GM21529 (cell line): ENCODE results near the gene ENTPD7.
A peak's percentile ranks its signal among the peaks of the same experiment; 100 is the strongest.

ENCODE experiments used
- ATAC-seq: cut with Tn5 transposase; IDR thresholded peaks from one replicate; pipeline ENCODE4 v1.9.1; 2021; ENCODE audit not compliant: unreplicated experiment

ENTPD7 gene

DNA sequence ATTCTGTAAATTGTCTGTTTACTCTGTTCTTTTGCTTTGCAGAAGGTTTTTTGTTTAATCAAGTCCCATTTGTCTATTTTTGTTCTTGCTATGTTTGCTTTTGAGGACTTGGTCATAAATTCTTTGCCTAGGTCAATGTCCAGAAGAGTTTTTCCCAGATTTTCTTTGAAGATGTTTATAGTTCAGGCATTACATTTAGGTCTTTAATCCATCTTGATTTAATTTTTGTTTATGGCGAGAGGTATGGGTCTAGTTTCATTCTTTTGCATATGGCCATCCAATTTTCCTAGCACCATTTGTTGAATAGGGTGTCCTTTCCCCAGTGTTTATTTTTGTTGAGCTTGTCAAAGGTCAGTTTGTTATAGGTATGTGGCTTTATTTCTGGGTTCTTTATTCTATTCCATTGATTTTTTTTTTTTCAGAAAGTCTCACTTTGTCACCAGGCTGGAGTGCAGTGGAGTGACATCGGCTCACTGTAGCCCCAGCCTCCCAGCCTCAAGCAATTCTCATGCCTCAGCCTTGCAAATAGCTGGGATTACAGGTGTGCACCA, 11.6 kb upstream of the ENTPD7 start:
- ATAC-seq = no peak

DNA sequence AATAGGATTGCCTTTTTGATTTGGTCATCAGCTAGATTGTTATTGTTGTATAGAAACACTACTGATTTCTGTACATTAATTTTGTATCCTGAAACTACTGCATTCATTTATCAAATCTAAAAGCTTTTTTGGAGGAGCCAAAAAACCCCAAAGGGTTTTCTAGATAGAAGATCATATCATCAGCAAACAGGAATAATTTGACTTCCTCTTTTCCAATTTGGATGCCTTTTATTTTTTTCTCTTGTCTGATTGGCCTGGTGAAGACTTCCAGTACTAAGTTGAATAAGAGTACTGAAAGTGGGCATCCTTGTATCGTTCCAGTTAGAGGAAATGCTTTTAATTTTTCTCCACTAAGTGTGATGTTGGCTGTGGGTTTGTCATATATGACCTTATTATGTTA, 10.6 kb upstream of the ENTPD7 start:
- ATAC-seq = no peak

DNA sequence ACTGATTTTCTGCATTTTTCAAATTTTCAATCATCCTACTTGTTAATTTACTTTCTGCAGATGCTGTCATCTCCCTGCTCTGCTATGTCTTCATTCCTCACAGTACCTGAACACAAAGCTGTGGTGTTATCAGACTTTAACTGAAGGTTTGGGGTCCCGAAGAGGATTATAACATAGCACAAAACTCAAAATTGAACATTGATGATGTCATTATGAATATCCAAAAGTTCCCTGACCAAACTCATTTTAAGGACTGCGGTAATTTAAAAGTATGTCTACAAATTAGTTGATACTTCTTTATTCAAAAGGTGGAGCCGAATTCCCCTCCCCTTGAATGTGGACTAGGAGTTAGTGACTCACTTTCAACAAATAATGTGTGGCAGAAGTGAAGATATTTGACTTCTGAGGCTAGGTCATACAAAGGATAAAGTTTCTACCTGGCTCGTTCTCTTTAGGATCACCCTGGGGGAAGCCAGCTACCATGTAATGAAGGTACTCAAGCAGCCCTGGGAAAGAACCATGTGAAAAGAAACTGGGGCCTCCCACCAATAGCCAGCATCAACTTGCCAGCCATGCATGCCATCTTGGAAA, 6.4 kb upstream of the ENTPD7 start:
- no peak for ATAC-seq

DNA sequence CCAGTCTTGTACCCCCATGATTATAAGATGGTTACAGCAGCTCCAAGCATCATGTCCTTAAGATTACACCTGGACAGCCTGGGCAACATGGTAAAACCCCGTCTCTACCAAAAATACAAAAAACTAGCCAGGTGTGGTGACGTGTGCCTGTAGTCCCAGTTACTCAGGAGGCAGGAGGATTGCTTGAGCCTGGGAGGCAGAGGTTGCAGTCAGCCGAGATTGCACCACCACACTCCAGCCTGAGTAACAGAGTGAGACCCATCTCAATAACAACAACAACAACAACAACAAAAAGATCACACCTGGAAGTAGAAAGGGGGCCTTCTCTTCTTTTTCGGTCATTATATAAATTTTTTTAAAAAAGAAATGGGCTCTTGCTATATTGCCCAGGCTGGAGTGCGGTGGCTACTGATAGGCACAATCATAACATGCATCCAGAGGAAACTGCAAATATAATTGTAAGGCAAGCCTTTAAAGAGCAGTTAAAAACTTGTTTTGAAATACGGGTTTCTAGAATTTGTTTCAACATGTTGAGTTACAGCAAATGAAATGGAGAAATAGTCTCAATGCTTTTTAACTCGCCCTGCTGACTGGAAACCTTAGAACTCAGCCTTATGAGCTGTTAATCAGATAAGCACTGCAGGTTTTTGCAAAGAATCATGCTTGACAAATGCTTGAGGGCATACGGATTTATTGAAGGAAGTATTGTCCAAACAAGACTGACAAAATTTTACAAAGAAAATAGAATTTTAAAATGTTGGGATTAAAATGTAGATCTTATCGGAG, 4.7 kb upstream of the ENTPD7 start:
- ATAC-seq = no peak

DNA sequence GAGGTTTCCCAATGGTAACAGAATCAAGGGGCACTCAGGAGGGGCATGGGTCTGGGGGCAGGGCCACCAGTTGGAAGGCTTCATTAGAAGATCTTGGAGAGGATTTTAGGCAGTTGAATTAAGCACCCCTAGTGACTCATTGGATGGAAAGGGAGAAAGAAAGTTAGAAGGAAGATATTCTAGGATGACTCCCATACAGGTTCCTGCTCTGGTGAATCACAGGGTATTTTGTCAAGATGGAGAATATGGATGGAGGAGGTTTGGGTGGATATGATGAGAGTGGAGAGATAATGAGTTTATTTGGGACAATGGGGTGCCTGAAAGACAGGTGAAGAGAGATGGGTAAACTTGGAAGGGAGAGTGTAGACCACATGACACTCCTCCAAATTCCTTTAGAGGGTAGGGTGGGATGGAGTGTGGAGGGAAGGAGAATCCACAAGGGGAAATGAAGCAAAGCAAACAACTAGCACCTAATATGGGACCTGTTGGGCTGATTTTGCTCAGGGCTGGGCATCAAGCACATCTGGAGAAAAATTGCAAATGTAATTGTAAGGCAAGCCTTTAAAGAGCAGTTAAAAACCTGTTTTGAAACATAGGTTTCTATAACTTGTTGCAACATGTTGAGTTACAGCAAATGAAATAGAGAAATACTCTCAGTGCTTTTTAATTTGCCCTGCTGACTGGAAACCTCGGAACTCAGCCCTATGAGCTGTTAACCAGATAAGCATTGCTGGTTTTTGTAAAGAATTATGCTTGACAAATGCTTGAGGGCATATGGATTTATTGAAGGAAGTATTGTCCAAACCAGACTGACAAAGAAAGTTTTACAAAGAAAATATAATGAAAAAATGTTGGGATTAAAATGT, 2.9 kb upstream of the ENTPD7 start:
- no peak for ATAC-seq

DNA sequence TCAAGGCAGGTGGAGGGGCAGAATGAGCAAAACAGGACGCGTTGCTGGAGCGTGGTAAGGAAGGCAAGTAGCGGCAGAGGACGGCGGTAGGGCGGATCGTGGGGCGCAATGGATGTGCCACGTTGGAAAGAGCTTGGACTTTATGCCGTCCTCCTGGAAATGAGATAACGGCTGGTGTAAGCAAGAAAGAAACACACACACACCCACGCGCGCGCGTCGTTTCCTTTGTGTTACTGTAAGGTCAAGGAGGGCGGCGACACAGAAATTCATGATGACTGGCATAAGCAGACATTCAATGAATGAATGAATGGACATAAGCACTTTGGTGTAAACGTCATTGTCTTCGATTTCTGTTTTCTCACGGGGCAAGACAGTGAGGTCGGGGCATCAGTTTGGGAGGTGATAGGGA, 683 bp upstream of the ENTPD7 start:
- ATAC-seq = peak; percentile 3

DNA sequence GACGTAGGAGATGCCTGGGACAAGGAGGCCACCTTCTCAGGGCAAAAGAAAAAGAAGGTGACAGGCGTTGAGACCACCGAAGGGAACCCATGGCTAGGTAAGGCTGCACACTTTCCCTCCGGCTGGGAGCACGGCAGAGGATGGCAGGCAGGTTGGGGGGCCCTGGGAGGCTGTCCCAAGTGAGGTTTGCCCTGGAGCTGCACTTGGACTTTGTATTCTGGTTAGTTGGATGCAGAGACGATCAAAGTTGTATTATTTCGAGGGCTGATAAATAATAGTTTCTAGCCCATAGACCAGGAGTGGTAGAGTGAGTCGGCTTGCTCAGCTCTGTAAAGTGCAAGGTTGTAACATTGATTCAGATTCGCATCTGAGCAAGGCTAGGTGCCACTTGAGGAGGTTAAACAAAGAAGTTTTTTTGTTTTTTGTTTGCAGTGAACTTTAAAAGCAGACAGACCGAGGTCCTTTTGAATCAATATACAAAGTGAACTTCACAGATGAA, 608 bp downstream of the ENTPD7 start:
- no peak for ATAC-seq

DNA sequence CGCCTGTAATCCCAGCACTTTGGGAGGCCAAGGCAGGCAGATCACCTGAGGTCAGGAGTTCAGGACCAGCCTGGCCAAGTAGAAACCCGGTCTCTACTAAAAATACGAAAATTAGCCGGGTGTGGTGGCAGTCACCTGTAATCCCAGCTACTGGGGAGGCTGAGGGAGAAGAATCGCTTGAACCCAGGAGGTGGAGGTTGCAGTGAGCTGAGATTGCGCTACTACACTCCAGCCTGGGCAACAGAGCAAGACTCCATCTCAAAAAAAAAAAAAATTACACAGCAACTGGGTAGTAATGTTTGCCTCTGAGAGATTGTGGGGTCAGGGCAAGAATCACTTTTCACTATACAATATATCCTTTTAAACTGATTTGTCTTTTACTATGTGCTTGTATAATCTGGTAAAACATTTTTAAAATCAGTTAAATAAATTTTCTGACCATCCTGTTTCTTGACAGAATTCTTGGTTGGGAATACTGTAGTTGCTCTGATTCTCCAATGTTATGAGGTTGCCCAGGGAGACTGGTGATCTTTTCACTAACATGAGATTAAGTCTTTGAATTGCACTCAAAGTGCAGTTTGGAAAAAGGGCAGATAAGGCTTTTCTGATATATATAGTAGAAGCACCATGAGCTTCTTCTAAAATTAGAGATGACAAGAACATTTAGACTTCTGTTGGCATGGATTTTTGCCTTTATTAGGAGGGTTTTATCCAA, 1.5 kb downstream of the ENTPD7 start:
- no peak for ATAC-seq

DNA sequence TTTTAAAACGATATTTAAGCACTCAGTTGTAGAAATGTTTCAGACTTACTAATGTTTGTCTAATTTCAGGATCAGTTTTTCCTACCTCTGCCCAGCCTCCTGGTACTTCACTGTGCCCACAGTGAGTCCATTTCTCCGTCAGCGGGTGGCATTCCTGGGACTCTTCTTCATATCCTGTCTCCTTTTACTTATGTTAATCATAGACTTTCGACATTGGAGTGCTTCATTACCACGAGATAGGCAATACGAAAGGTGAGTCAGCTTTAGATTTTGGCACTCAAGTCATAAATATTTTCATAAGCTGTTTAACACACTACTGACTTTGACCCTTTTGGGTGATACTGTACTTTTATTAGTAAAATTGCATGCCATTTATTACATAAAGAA, 2.1 kb downstream of the ENTPD7 start:
- ATAC-seq = no peak

DNA sequence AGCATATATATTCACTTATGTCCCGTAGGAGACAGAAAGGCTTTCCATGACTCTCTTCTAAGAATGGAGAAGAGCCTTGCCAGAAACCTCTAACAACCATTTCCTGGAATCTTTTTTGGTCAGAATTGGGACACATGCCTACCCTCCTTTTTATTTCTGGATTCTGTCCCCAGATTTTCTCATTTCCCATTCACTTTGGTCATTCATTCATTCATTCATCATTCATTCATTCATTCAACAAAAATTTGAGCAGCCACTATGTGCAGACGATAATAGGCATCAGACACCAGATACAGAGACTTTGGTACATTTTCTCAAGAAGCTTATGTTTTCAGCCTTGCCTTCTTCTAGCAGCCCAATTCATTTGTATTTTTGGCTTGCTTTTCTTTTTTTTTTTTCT, 6.0 kb downstream of the ENTPD7 start:
- ATAC-seq = no peak

DNA sequence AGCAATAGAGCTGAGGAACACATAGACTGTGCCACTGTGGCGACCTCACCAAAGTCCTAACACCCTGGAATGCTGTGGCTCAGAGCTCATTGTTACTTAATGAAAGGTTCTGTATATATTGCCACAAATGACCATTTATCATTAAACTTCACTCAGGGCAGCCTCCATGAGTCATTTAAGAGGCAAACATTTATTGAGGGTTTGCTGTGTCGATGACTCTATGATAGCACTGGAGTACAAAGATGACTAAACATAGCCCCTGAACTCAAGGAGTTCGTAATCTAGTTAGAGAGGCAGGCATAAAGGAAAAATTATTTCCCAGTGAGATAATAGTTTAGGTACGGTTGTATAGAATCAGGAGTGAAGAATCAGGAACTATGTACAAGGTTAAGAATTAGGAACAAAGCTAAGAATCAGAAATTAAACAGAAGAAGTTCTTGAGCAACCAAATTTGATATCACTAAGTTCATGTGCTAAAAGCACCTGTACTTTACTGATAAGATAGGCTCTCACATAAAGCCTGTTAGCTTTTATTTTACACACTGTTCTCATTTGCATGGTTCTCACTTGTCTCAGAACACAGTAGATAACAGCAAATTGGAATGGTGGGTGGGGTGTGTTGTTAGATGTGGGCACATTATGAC, 7.9 kb downstream of the ENTPD7 start:
- ATAC-seq = no peak

DNA sequence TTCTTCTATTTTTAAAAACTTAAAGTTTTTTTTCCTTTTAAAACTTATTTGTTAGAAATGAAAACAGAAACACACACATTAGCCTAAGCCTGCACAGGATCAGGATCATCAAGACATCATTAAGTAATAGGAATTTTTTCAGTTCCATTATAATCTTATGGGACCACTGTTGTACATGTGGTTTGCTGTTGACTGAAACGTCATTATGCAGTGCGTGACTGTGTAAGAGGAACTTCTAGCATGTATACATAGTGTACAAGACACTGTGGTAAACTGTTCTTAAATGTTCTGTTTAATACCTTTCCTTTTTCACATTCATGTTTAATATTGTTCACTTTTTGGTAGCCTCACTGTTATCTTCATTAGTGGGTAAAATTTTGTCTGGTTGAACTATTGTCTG, 12.1 kb downstream of the ENTPD7 start:
- ATAC-seq = no peak

DNA sequence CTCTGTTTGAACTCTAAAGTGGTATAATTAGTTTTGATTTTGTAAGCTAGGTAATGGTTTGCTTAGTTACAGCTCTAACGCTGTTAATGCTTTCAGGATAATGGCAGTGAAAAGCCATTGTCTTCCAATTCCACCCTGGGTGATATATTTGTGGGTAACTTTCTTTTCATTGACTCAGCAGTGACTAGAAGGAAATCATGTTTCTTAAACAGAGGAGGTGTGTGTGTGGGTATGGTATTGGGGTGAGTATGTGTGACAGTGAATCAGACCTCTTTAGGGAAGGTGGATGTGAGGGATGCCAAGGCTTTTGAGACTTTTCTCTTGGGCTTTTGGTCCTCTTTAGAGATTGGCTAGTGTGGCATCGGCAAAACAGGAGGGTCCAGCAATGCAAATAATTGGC, 13.6 kb downstream of the ENTPD7 start:
- no peak for ATAC-seq

DNA sequence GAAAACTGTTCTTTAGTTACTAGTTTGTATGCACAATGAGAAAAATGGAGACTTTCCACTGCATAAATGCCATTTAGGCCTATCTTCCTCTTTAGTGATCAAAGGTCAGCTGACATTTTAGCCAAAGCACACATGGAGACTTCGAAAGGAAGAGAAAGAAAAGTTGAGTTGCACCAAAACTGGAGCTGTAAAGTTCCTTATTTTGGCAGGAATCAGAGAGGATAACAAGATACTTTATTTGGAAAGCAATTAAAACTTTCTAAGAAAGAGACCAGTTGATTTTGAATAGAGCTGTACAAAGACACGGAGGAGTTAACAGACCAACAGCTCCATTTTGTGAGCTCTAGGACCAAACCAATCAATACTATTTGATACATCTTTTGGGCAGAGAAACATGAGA, 14.2 kb downstream of the ENTPD7 start:
- ATAC-seq = no peak

DNA sequence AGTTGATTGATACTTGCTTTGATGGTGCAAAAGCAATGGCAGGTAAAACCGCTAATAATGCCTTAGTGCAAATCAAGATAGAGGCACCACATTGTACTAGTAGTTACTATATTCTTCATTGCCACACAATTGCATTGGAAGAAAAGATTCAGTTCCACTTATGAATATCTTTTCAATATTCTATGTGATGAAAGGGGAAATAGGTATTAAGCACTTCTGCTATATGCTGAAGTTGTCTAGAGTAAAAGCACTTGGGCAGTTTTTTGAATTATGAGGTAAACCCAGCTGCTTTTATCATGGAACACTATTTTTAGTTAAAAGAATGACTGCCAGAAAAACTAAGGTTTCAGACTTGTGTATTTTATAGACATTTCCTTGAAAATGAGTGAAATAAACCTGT, 15.5 kb downstream of the ENTPD7 start:
- no peak for ATAC-seq

DNA sequence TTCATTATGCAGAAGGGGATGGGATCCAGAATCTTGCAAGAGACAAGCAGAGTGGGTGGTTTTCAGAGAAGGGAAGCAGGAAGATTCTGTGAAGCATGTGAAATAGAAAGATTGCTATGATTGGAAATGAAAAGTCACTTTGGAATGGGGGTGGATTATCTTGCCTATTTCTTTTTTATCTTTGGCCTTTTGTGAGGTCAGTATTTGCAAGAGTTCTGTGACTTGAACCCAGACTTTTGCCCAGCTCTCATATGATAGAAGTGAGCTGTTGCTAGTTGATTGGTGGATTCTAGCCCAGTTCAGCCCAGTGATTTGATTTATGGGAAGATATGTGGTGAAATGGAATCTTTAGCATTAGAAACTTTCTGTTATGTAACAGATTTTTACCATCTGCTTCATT, 17.1 kb downstream of the ENTPD7 start:
- ATAC-seq = no peak

DNA sequence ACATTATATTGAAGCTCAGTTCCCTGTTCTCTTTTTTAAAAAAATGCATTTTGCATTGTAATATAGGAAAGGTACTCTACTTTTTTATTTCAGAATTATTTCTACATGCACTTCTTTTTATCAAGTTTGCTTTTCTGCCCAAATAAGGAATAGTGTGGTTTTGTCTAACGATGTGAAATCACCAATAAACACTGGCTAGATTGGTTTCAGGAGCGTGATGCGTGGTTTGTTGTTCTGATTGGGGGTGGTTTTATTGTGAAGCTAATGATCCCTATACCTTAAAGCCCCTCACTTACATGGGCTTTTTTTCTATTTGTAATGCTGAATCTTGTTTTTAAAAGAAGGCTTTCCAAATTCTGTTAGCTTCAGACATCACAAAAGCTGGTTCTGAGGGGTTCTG, 17.6 kb downstream of the ENTPD7 start:
- ATAC-seq = no peak

DNA sequence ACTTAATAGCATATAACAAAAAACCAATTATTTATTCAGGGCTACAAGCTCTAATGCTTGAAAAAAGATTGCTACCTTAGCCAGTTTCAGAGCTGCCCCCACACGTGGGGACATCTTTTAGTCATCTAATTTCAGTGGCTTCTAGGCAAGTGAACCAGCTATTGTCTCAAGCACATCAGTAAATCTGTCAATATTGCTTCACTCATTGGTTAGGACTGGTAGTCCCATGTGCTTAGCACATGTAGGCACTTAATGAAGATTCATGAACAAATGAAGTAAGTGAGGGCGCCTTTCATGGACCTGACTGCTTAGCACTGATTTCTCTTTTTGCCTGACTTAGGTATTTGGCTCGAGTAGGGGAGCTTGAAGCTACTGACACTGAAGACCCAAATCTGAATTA, 19.6 kb downstream of the ENTPD7 start:
- no peak for ATAC-seq

DNA sequence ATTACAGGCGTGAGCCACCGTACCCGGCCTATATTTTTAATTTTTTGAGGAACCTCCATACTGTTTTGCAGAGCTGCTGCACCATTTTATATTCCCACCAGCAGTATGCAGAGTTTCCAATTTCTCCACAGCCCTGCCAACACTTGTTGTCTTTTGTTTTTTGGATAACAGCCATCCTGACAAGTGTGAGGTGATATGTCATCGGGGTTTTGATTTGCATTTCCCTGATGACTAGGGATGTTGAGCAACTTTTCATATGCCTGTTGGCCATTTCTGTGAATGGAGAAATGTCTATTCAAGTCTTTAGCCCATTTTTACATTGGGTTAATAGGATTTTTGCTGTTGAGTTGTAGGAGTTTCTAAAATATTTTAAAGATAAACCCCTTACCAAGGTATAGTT, 22.2 kb downstream of the ENTPD7 start:
- ATAC-seq = no peak

DNA sequence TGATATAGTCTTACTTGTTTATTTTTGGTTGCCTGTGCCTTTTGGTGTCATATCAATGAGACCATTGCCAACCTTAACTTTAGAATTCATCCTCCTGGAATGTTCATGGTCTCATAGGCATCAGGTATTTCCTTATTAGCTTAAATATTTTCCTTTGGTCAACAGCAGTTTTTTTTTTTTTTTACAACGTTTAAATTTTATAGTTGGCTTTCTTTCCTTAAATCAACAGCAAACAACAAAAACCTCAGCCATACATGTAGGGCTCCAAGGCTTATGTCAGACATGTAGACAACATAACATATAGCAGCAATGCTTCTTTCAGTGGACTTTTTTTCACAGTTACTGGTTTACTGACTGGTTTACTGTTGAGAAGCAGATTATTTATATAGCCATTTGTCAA, 22.7 kb downstream of the ENTPD7 start:
- ATAC-seq = no peak
